HEK293 (cell line): Measurements from ENCODE around the gene CRYBG1.

Source experiments
- CTCF ChIA-PET: fragments of 350-600 bp; formaldehyde crosslinking; extraction: SDS; loops from one replicate; lab custom pipeline; 2021; ENCODE audit warnings: antibody characterized with exemption; lab: Yijun Ruan, JAX
- POLR2A ChIA-PET: fragments of 300-600 bp; formaldehyde crosslinking; extraction: SDS; loops from one replicate; lab custom pipeline; 2020; ENCODE audit warnings: antibody characterized with exemption, inconsistent platforms; lab: Yijun Ruan, JAX
- H3K27ac ChIP-seq: fragments of 200-500 bp; sonication (Bioruptor generic); 2 replicates; pipeline ENCODE4 v1.5.1; 2014; ENCODE audit warnings: low read depth, low read length, control low read depth, inconsistent platforms; ENCODE audit errors: extremely low read depth
- H3K36me3 ChIP-seq, 2 experiments: fragments of 200-500 bp in 1 of 2; sonication (Bioruptor generic) in 1 of 2; 1 replicate in 1 of 2; 2 replicates in 1 of 2; pipeline ENCODE4 v1.5.1; 2014 to 2017; ENCODE audit warnings: inconsistent platforms in 2 of 2, low read length in 2 of 2; ENCODE audit not compliant: control insufficient read depth in 2 of 2, insufficient read depth in 1 of 2
- H3K4me1 ChIP-seq: fragments of 200-500 bp; sonication (Bioruptor generic); 2 replicates; pipeline ENCODE4 v1.5.1; 2014; ENCODE audit warnings: mild to moderate bottlenecking, low read length, inconsistent platforms; ENCODE audit not compliant: control insufficient read depth, insufficient read depth
- H3K4me3 ChIP-seq: 2 replicates; pipeline ENCODE4 v1.5.1; 2011; ENCODE audit warnings: low read depth, mild to moderate bottlenecking, control low read depth, low read length, moderate library complexity
- H3K9me3 ChIP-seq: fragments of 200-500 bp; sonication (Bioruptor generic); 2 replicates; pipeline ENCODE4 v1.5.1; 2014; ENCODE audit warnings: low read depth, low read length, inconsistent platforms; ENCODE audit not compliant: control insufficient read depth, insufficient read depth
- EGR2 ChIP-seq: fragments of 450-650 bp; formaldehyde crosslinking; IDR thresholded peaks from 2 replicates; pipeline ENCODE4 v1.5.1; 2016; ENCODE audit warnings: low read depth, missing biosample characterization, missing genetic modification characterization
- FEZF1 ChIP-seq: fragments of 450-650 bp; formaldehyde crosslinking; IDR thresholded peaks from 2 replicates; pipeline ENCODE4 v1.5.1; 2016; ENCODE audit warnings: missing biosample characterization, missing genetic modification characterization
- GLI4 ChIP-seq: fragments of 450-650 bp; formaldehyde crosslinking; IDR thresholded peaks from 2 replicates; pipeline ENCODE4 v1.5.1; 2016; ENCODE audit warnings: missing biosample characterization, missing genetic modification characterization
- GLIS2 ChIP-seq: fragments of 450-650 bp; formaldehyde crosslinking; IDR thresholded peaks from 2 replicates; pipeline ENCODE4 v1.5.1; 2016; ENCODE audit warnings: missing biosample characterization, missing genetic modification characterization
- HIC1 ChIP-seq: fragments of 450-650 bp; formaldehyde crosslinking; IDR thresholded peaks from 2 replicates; pipeline ENCODE4 v1.5.1; 2016; ENCODE audit warnings: missing biosample characterization, missing genetic modification characterization
- SETDB1 ChIP-seq: IDR thresholded peaks from one replicate; pipeline ENCODE4 v1.6.1; 2017; ENCODE audit warnings: mild to moderate bottlenecking, low read length, moderate library complexity, mixed read lengths; ENCODE audit not compliant: insufficient read length
- YY1 ChIP-seq: fragments of 450-650 bp; formaldehyde crosslinking; IDR thresholded peaks from 2 replicates; pipeline ENCODE4 v1.5.1; 2018; ENCODE audit warnings: missing biosample characterization, missing genetic modification characterization
- ZBTB21 ChIP-seq: fragments of 450-650 bp; formaldehyde crosslinking; IDR thresholded peaks from 2 replicates; pipeline ENCODE4 v1.5.1; 2017; ENCODE audit warnings: missing biosample characterization, missing genetic modification characterization
- ZFP37 ChIP-seq: fragments of 450-650 bp; formaldehyde crosslinking; IDR thresholded peaks from 2 replicates; pipeline ENCODE4 v1.5.1; 2016; ENCODE audit warnings: missing biosample characterization, missing genetic modification characterization
- ZNF16 ChIP-seq: fragments of 450-650 bp; formaldehyde crosslinking; IDR thresholded peaks from 2 replicates; pipeline ENCODE4 v1.5.1; 2016; ENCODE audit warnings: low read depth, missing biosample characterization, missing genetic modification characterization
- ZNF184 ChIP-seq: fragments of 450-650 bp; IDR thresholded peaks from 2 replicates; pipeline ENCODE4 v1.5.1; 2018; ENCODE audit warnings: missing biosample characterization, mild to moderate bottlenecking, missing genetic modification characterization
- ZNF354C ChIP-seq: fragments of 450-650 bp; formaldehyde crosslinking; IDR thresholded peaks from 2 replicates; pipeline ENCODE4 v1.5.1; 2016; ENCODE audit warnings: missing biosample characterization, missing genetic modification characterization, low read depth, borderline replicate concordance
- ZNF394 ChIP-seq: fragments of 450-650 bp; formaldehyde crosslinking; IDR thresholded peaks from 2 replicates; pipeline ENCODE4 v1.5.1; 2016; ENCODE audit warnings: missing biosample characterization, missing genetic modification characterization, mild to moderate bottlenecking, moderate library complexity, borderline replicate concordance
- ZNF426 ChIP-seq: fragments of 450-650 bp; formaldehyde crosslinking; IDR thresholded peaks from 2 replicates; pipeline ENCODE4 v1.5.1; 2017; ENCODE audit warnings: missing biosample characterization, missing genetic modification characterization, mild to moderate bottlenecking, inconsistent platforms, moderate library complexity
- ZNF561 ChIP-seq: fragments of 450-650 bp; IDR thresholded peaks from 2 replicates; pipeline ENCODE4 v1.5.1; 2018; ENCODE audit warnings: missing biosample characterization, missing genetic modification characterization, borderline replicate concordance
- ZNF610 ChIP-seq: fragments of 450-650 bp; formaldehyde crosslinking; IDR thresholded peaks from 2 replicates; pipeline ENCODE4 v1.5.1; 2016; ENCODE audit warnings: missing biosample characterization, missing genetic modification characterization, borderline replicate concordance
- ZNF623 ChIP-seq: fragments of 450-650 bp; formaldehyde crosslinking; IDR thresholded peaks from 2 replicates; pipeline ENCODE4 v1.5.1; 2016; ENCODE audit warnings: missing biosample characterization, missing genetic modification characterization
- ZNF639 ChIP-seq: fragments of 450-650 bp; formaldehyde crosslinking; IDR thresholded peaks from 2 replicates; pipeline ENCODE4 v1.5.1; 2016; ENCODE audit warnings: missing biosample characterization, missing genetic modification characterization
- ZNF654 ChIP-seq: fragments of 450-650 bp; formaldehyde crosslinking; IDR thresholded peaks from 2 replicates; pipeline ENCODE4 v1.5.1; 2016; ENCODE audit warnings: low read depth, missing biosample characterization, missing genetic modification characterization
- ZNF785 ChIP-seq: fragments of 450-650 bp; formaldehyde crosslinking; IDR thresholded peaks from 2 replicates; pipeline ENCODE4 v1.5.1; 2016; ENCODE audit warnings: missing biosample characterization, missing genetic modification characterization
- ZSCAN30 ChIP-seq: fragments of 450-650 bp; IDR thresholded peaks from 2 replicates; pipeline ENCODE4 v1.5.1; 2018; ENCODE audit warnings: missing biosample characterization, mild to moderate bottlenecking, missing genetic modification characterization, moderate library complexity
- TF ChIP-seq, protein P1 (sequence below): fragments of 450-650 bp; formaldehyde crosslinking; optimal IDR thresholded peaks from 2 replicates; pipeline ENCODE3; 2016; ENCODE audit warnings: missing biosample characterization, mild to moderate bottlenecking, missing genetic modification characterization
- TF ChIP-seq, protein P2 (sequence below): fragments of 450-650 bp; formaldehyde crosslinking; IDR thresholded peaks from 2 replicates; pipeline ENCODE4 v1.5.1; 2016; ENCODE audit warnings: missing biosample characterization, missing genetic modification characterization
- TF ChIP-seq, protein P3 (sequence below): fragments of 450-650 bp; formaldehyde crosslinking; IDR thresholded peaks from 2 replicates; pipeline ENCODE4 v1.5.1; 2016; ENCODE audit warnings: missing biosample characterization, missing genetic modification characterization
- TF ChIP-seq, protein P4 (sequence below): fragments of 450-650 bp; formaldehyde crosslinking; IDR thresholded peaks from 2 replicates; pipeline ENCODE4 v1.5.1; 2016; ENCODE audit warnings: missing biosample characterization, missing genetic modification characterization

Gene CRYBG1

DNA sequence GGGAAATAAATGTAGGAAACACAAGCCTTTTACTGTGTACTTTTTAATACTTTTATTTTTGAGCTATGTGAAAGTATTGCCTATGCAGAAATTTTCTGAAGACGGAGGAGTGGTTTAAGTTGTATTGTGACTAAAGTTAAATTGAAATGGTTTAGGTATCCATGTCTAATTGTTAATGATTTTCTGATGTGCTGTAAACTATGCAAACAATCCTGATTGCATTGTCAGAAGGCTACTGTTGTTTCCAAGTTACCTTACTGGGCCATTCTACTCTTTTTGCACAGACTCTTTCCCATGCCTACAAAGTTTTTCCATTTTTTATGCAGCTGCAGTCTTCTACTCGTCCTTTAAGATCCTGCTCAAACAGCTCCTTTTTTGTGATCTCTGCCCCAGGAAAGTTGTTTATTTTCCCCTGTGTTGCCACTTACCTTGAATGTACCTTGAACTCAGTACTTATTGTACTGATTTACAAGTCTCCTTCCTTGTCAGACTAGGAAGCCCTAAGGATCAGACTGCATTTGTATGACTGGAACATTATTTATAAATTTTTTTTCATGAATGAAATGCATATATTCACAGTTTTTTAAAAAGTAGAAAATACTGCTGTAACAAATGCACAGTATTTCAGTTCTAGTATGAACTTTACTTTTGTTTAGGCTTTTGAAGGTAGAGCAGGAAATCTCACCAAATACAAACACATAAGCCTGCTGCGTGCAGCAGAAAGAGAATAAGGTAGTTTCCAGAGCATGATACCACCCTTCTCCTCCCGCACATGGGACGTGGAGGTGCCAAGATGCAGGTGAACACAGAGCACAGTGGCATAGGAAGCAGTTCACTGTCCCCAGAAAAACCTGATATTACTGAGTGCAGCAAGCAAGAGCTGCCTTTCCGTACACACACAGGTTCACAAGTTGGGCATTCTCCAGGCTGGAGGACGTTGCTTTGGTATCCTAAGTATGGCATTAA is 97.8 kb downstream of the CRYBG1 start (continued):
- TF ChIP-seq, protein P1, sequence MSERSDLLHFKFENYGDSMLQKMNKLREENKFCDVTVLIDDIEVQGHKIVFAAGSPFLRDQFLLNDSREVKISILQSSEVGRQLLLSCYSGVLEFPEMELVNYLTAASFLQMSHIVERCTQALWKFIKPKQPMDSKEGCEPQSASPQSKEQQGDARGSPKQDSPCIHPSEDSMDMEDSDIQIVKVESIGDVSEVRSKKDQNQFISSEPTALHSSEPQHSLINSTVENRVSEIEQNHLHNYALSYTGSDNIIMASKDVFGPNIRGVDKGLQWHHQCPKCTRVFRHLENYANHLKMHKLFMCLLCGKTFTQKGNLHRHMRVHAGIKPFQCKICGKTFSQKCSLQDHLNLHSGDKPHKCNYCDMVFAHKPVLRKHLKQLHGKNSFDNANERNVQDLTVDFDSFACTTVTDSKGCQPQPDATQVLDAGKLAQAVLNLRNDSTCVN (tag by site-specific recombination): no peak
- TF ChIP-seq ZNF16 (tag by site-specific recombination): no peak
- TF ChIP-seq ZNF623 (tag by site-specific recombination): no peak
- TF ChIP-seq GLIS2 (tag by site-specific recombination): no peak
- TF ChIP-seq ZNF184 (tag by site-specific recombination): no peak

GRCh38 chr6:106460481-106460880 is 100.0 kb downstream of the CRYBG1 start:
- ChIA-PET POLR2A (no interaction called here), CTCF (interaction anchor here (1.1 to 2.0 kb wide), 4 partner anchors 11 to 126 kb away, joined by 3 to 12 read pairs (median 4); no protein-coding TSS in a partner anchor)
- Histone ChIP-seq H3K4me3 (no peak overlapping the region), H3K9me3 (no peaks in the 10 kb centered on the region), H3K36me3 (no peaks in the 10 kb centered on the region), H3K27ac (no peak overlapping the region), H3K4me1 (no peaks in the 10 kb centered on the region)
- TF ChIP-seq YY1 (tag by site-specific recombination) (no peak), ZBTB21 (tag by site-specific recombination) (no peak), ZNF654 (no peak), ZNF426 (tag by site-specific recombination) (no peak), FEZF1 (no peak), ZNF354C (tag by site-specific recombination) (no peak), ZSCAN30 (tag by site-specific recombination) (no peak), HIC1 (tag by site-specific recombination) (no peak), ZNF639 (tag by site-specific recombination) (no peak), SETDB1 (no peak), ZNF394 (tag by site-specific recombination) (no peak), ZNF561 (tag by site-specific recombination) (no peak), ZNF785 (no peak), EGR2 (tag by site-specific recombination) (no peak), GLI4 (tag by site-specific recombination) (no peak), ZNF610 (no peak), ZFP37 (tag by site-specific recombination) (no peak)
- TF ChIP-seq, protein P2, sequence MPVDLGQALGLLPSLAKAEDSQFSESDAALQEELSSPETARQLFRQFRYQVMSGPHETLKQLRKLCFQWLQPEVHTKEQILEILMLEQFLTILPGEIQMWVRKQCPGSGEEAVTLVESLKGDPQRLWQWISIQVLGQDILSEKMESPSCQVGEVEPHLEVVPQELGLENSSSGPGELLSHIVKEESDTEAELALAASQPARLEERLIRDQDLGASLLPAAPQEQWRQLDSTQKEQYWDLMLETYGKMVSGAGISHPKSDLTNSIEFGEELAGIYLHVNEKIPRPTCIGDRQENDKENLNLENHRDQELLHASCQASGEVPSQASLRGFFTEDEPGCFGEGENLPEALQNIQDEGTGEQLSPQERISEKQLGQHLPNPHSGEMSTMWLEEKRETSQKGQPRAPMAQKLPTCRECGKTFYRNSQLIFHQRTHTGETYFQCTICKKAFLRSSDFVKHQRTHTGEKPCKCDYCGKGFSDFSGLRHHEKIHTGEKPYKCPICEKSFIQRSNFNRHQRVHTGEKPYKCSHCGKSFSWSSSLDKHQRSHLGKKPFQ (tag by site-specific recombination): no peak
- TF ChIP-seq, protein P3, sequence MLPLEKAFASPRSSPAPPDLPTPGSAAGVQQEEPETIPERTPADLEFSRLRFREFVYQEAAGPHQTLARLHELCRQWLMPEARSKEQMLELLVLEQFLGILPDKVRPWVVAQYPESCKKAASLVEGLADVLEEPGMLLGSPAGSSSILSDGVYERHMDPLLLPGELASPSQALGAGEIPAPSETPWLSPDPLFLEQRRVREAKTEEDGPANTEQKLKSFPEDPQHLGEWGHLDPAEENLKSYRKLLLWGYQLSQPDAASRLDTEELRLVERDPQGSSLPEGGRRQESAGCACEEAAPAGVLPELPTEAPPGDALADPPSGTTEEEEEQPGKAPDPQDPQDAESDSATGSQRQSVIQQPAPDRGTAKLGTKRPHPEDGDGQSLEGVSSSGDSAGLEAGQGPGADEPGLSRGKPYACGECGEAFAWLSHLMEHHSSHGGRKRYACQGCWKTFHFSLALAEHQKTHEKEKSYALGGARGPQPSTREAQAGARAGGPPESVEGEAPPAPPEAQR: no peak
- TF ChIP-seq, protein P4, sequence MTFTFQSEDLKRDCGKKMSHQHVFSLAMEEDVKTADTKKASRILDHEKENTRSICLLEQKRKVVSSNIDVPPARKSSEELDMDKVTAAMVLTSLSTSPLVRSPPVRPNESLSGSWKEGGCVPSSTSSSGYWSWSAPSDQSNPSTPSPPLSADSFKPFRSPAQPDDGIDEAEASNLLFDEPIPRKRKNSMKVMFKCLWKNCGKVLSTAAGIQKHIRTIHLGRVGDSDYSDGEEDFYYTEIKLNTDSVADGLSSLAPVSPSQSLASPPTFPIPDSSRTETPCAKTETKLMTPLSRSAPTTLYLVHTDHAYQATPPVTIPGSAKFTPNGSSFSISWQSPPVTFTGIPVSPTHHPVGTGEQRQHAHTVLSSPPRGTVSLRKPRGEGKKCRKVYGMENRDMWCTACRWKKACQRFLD (tag by site-specific recombination): no peak
- TF ChIP-seq, all 188 proteins: peak for 0
